OCI-M2 (cell line): Measurements from ENCODE around the gene ABLIM2.

ENCODE experiments used
- DNase-seq: peaks from one replicate; lab custom pipeline; 2025; ENCODE audit not compliant: unreplicated experiment; lab: John Stamatoyannopoulos, UW

ABLIM2 gene

GRCh38 chr4:7989654-7990053 is 169.0 kb downstream of the ABLIM2 start:
- DNase-seq = no peak

- DNase-seq = no peak
Measured at GRCh38 chr4:7988437-7988836, 170.2 kb downstream of the ABLIM2 start.

GRCh38 chr4:7987148-7987989 is 171.2 kb downstream of the ABLIM2 start:
- peak; percentile 6 for DNase-seq

DNA sequence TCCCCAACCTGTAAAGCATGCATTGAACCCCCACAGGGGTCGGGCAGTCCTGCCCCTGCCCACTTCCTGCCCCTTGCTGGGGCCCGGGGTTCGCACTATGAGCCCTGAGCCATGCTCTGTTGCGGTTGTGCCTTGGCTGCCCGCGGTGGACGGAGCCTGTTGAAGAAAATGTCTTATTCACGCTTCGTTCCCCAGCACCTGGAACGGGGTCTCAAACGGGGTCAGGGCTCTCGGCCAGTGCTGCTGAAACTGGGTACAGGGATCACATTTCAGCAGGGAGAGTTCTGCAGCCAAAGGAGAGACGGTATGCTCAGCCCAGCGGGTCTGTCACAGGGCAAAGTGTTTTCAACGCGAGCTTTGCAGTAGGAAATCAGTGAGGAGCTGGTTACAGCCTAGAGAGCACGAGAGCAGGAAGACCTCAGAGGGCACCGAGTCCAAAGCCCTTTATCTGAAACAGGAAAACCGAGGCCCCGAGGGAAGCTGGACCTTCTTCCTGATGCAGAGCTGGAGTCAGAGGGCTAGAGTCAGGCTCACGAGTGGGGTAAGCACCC is 172.6 kb downstream of the ABLIM2 start:
- no peak for DNase-seq

GRCh38 chr4:7985072-7985471 is 173.5 kb downstream of the ABLIM2 start:
- DNase-seq = no peak

GRCh38 chr4:7984286-7984925 is 174.2 kb downstream of the ABLIM2 start:
- DNase-seq = no peak

GRCh38 chr4:7983296-7983695 is 175.3 kb downstream of the ABLIM2 start:
- DNase-seq = no peak

GRCh38 chr4:7981738-7982394 is 176.7 kb downstream of the ABLIM2 start:
- DNase-seq = no peak

DNA sequence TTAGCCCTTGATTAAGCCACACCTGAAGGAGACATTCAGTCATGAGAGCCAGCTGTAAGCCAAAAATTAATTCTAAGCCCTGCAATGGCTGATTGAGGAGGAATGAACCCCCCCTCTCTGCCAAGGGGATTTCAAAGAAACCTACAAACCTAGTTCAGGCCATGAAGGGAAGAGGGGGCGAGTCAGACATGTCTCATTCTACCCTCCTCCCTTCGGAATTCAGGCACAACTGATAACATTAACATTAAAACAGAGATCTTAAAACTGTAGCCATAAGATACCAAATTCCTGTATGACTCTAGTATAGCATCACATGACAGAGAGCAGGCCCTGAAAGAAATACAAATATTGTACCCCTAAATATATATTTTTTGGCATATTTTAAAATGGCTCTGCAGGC is 178.6 kb downstream of the ABLIM2 start:
- DNase-seq = no peak

DNA sequence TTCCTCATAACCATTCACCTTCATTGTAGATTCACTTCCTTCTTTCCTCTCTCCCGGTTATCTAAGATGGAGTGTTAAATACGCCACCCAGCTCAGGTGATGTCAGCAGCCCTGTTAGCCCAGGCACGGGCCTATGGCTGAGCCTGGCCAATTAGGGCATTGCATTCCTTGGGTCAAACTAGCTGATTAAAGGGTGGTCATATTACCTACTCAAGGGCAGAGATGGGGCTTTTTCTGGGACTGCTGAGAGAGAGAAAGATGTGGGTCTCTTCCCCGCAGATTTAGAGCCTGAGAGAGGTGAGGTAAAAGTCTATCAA is 179.0 kb downstream of the ABLIM2 start:
- no peak for DNase-seq

- DNase-seq = no peak
Measured at GRCh38 chr4:7978907-7979651, 179.5 kb downstream of the ABLIM2 start.

GRCh38 chr4:7978489-7978888 is 180.1 kb downstream of the ABLIM2 start:
- DNase-seq = no peak

GRCh38 chr4:7976634-7977033 is 182.0 kb downstream of the ABLIM2 start:
- no peak for DNase-seq

- no peak for DNase-seq
Measured at GRCh38 chr4:7976025-7976424, 182.6 kb downstream of the ABLIM2 start.

GRCh38 chr4:7974425-7974824 is 184.2 kb downstream of the ABLIM2 start:
- no peak for DNase-seq

DNA sequence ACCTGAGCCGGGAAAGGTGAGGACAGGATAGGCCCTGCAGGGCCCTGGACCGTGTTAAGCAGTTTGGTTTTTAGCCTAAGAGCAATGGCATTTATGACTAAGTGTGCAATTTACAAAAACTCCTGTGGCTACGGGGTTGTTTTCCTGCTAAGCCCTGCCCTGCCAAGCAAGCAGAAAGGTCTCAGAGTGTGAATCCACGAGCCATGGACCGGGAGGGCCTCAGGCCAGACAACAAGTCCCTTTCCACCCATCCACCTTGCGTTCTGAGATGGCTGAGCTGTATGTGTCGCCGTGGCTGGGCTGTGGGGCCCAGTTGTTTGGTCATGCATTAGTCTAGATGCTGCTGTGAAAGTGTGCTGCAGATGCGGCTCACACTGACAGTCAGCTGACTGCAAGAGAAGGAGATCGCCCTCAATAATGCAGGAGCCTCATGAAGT is 185.1 kb downstream of the ABLIM2 start:
- no peak for DNase-seq

DNA sequence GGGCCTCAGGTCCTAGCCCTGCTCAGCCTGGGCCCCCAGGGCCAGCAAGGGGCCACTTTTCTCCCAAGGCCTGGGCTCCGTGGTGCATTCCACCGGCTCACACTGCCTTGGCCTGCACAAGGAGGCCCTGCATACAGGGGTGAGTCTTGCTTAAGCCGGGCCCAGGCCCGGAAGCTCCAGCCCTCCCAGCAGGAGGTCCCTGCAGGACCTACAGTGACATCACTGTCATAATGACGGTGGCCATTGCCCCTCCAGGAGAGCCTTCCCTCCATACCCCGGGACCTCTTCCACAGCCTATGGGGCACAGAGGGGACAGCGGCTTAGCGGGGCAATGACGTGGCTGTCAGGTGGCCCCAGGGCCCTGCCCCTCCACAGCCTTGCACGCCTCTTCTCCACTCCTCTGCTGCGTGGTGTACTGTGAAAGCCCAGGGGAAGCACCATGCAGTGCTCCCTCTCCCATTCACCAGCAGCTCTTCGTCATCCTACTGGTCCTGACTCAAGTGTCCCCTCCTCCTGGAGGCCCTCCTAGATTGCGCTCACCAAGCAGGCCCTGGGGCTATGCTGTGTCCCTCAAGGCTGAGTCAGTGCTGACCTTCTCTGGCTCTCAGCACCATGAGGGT is 186.6 kb downstream of the ABLIM2 start:
- DNase-seq = no peak

GRCh38 chr4:7971159-7971631 is 187.4 kb downstream of the ABLIM2 start:
- no peak for DNase-seq

DNA sequence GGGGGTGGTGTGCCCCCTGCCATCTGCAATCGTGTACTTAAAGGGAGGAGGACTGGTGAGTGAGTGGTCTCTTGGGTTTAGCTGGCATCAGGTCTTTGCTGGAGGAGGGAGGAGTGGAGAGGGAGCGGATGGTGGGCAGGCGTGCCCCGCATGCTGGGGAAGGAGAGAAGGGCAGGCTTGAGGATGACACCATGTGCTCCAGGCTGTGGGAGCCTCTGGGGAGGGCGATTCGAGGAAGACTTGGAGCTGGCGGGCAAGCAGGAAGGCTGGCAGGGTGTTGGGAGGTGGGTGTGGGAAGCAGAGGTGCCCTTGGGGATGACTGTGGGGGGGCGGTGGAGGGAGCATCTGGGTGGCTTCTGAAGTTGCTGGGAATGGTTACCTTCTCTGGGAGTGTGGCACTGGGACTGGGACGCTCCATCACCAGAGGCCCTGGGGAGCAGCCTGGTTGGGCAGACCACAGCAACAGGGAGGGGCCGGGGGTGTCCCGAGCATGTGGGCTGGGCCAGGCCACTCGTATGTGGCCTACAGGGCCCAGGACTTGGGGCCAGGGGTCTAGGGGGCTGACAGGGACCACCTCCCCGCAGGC is 188.2 kb downstream of the ABLIM2 start:
- DNase-seq = no peak

- no peak for DNase-seq
Measured at GRCh38 chr4:7968262-7968896, 190.2 kb downstream of the ABLIM2 start.
